Tibial artery (tissue), 4 donors: Measurements from ENCODE around the gene XPA.

Source experiments
- DNase-seq, 2 donors: peaks; one replicate each; pipeline ENCODE4 v3.0.0-alpha.2; 2019
- H3K27ac ChIP-seq, 2 donors: fragments of 200-600 bp; sonication (generic) in 1 of 2; 1 replicate in 1 of 2; 2 replicates in 1 of 2; pipeline ENCODE4 v1.5.1; 2018 to 2019; ENCODE audit warnings: mild to moderate bottlenecking in 1 of 2
- H3K27me3 ChIP-seq, 2 donors: fragments of 200-600 bp; sonication (generic) in 1 of 2; one replicate each; pipeline versions ENCODE4 v1.5.1 to v1.6.0; 2016 to 2019
- H3K36me3 ChIP-seq, 3 donors: fragments of 200-600 bp; sonication (generic) in 2 of 3; one replicate each; pipeline ENCODE4 v1.5.1; 2016 to 2019; ENCODE audit warnings: mild to moderate bottlenecking in 2 of 3
- H3K4me1 ChIP-seq, 4 donors: fragments of 200-600 bp; sonication (generic) in 2 of 4; 1 replicate in 3 of 4; 2 replicates in 1 of 4; pipeline ENCODE4 v1.5.1; 2016 to 2019
- H3K4me3 ChIP-seq, 2 donors: fragments of 200-600 bp; sonication (generic) in 1 of 2; 1 replicate in 1 of 2; 2 replicates in 1 of 2; pipeline ENCODE4 v1.5.1; 2018 to 2019; ENCODE audit warnings: mild to moderate bottlenecking in 2 of 2
- H3K9me3 ChIP-seq, 3 donors: fragments of 200-600 bp; sonication (generic) in 1 of 3; one replicate each; pipeline ENCODE4 v1.5.1; 2016 to 2019
- intact Hi-C: fragments of 100-400 bp; cut with DNase I; formaldehyde crosslinking; loops from one replicate; pipeline ENCODE4 v1.15.0; 2023; ENCODE audit warnings: low total_unique reads
- TF ChIP-seq, protein P1 (sequence below), 2 experiments: fragments of 200-600 bp in 1 of 2; fragments of 450-650 bp in 1 of 2; IDR thresholded peaks; one replicate each; pipeline ENCODE4 v1.5.1; 2017 to 2019; ENCODE audit warnings: antibody characterized with exemption in 2 of 2, mild to moderate bottlenecking in 1 of 2, moderate library complexity in 1 of 2

Gene XPA

DNA sequence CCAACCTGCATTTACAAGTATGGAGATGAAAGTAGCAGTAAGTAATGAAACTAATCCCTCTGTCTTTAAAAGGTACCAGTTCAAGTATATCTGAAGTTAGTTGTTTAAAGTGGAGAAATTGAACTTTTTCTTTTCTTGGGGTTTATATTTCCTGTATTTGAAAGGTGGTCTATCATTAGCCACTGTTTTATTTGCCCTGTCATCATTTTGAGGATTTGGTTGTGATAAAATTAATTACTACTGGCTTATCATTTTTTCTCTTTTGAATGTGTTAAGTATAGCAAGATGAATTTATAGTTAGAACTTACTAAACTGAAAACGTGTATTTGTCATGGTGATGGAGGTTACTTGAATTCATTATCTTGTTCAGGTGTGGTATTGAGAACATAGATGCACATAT, 38.4 kb downstream of the XPA start:
- TF ChIP-seq, protein P1, sequence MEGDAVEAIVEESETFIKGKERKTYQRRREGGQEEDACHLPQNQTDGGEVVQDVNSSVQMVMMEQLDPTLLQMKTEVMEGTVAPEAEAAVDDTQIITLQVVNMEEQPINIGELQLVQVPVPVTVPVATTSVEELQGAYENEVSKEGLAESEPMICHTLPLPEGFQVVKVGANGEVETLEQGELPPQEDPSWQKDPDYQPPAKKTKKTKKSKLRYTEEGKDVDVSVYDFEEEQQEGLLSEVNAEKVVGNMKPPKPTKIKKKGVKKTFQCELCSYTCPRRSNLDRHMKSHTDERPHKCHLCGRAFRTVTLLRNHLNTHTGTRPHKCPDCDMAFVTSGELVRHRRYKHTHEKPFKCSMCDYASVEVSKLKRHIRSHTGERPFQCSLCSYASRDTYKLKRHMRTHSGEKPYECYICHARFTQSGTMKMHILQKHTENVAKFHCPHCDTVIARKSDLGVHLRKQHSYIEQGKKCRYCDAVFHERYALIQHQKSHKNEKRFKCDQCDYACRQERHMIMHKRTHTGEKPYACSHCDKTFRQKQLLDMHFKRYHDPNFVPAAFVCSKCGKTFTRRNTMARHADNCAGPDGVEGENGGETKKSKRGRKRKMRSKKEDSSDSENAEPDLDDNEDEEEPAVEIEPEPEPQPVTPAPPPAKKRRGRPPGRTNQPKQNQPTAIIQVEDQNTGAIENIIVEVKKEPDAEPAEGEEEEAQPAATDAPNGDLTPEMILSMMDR (IDR thresholded peaks at IDR 0.05), result no peak
- Histone ChIP-seq H3K36me3 (peaks cover 65 to 89% (median 88%) of the 10 kb centered on the region in 3 donors), H3K9me3 (no peaks in the 10 kb centered on the region), H3K27ac (no peak overlapping the region), H3K4me1 (no peaks in the 10 kb centered on the region), H3K27me3 (no peaks in the 10 kb centered on the region), H3K4me3 (no peak overlapping the region)
- no peak for DNase-seq
- intact Hi-C loops, result no loop called here

DNA sequence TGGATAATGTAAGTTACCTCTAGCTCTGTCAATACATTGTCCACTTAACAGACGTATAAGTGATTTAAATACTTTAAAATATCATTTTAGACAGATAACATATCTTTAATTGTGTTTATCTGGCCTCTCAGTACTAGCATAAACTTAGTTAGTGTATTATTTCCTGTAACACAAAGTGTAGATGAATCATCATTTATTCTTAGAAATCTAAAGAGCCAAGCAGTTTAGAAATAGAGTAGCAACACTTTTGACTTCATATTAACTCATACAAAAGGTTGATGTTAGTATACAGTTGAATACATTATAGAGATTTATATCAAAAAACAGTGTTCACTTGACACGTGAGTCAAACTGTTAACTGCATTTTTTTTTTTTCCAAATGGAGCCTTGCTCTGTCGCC, 45.5 kb downstream of the XPA start:
- no peaks in the 10 kb centered on the region for H3K4me1 ChIP-seq
- H3K9me3 ChIP-seq, result no peaks in the 10 kb centered on the region
- intact Hi-C loops, result no loop called here
- no peak overlapping the region for H3K4me3 ChIP-seq
- no peak overlapping the region for H3K27ac ChIP-seq
- no peaks in the 10 kb centered on the region for H3K27me3 ChIP-seq
- no peak for DNase-seq
- peaks cover 70 to 77% (median 71%) of the 10 kb centered on the region in 3 donors for H3K36me3 ChIP-seq
- TF ChIP-seq, protein P1 (IDR thresholded peaks at IDR 0.05), result no peak

DNA sequence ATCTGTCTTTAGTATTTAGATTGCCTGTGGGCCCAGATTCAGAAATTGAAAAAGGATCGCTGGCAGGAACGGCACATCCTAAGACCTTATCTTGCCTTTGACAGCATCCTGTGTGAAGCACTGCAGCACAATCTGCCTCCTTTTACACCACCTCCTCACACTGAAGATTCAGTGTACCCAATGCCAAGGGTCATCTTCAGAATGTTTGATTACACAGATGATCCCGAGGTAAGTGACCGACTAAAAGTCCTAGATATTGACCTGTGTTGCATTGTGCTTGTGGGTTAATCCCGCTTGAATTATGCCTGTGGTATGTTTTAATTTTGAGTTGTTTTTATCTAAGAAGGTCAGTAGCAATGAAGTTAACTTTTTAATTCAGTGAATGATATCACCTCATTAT, 49.1 kb downstream of the XPA start:
- Histone ChIP-seq H3K27ac (no peak overlapping the region), H3K9me3 (no peaks in the 10 kb centered on the region), H3K4me1 (no peaks in the 10 kb centered on the region), H3K4me3 (no peak overlapping the region), H3K36me3 (peaks cover 46 to 64% (median 56%) of the 10 kb centered on the region in 3 donors), H3K27me3 (no peaks in the 10 kb centered on the region)
- no peak for DNase-seq
- TF ChIP-seq, protein P1 (IDR thresholded peaks at IDR 0.05), result no peak
- intact Hi-C loops, result no loop called here

DNA sequence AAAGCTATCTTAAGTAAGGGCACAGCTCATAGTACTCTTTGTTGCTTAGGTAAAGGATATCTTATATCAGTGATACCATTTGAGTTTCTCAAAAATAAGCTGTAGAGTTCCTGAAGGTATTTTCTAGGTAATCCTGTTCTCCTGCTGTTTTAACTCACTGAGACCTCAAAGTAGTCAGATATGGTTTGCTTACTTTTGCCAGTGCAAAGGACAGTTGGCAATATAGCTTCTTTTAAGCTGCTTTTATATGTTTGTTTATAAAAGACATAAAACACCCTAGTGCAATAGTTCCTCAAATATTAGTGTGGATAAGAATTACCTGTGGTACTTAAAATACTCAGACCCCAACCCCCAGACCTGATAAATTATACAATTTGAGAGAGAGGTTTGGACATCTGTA, 51.4 kb downstream of the XPA start:
- intact Hi-C loops, result no loop called here
- no peaks in the 10 kb centered on the region for H3K4me1 ChIP-seq
- no peak overlapping the region for H3K27ac ChIP-seq
- TF ChIP-seq, protein P1 (IDR thresholded peaks at IDR 0.05), result no peak
- no peak overlapping the region for H3K4me3 ChIP-seq
- H3K9me3 ChIP-seq, result no peaks in the 10 kb centered on the region
- no peaks in the 10 kb centered on the region for H3K27me3 ChIP-seq
- H3K36me3 ChIP-seq, result peaks cover 36 to 47% (median 47%) of the 10 kb centered on the region in 3 donors
- no peak for DNase-seq

DNA sequence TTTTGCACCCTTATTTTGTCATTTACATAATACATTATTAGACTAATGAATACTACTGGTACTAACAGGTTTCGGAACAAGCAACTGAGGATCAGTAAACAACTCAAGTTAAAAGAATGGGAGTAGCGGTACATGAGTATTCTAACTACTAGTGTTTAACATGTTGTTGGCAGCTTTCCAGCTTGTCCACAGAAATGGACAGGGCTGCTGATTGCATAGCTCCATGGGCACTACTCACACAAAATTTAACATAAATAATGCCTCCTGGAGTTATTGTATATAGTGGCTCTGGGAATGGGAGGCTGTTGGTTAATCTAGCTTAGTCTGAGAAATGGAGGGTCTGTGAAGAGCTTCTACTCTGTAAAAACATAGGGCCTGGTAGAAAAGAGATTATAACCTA, 56.8 kb downstream of the XPA start:
- H3K9me3 ChIP-seq, result no peaks in the 10 kb centered on the region
- H3K36me3 ChIP-seq, result peaks cover 5 to 24% (median 19%) of the 10 kb centered on the region in 3 donors
- no peak for DNase-seq
- intact Hi-C loops, result no loop called here
- no peak overlapping the region for H3K27ac ChIP-seq
- H3K4me3 ChIP-seq, result no peak overlapping the region
- H3K27me3 ChIP-seq, result no peaks in the 10 kb centered on the region
- TF ChIP-seq, protein P1 (IDR thresholded peaks at IDR 0.05), result no peak
- peaks cover 0 to 32% (median 10%) of the 10 kb centered on the region in 4 donors for H3K4me1 ChIP-seq

DNA sequence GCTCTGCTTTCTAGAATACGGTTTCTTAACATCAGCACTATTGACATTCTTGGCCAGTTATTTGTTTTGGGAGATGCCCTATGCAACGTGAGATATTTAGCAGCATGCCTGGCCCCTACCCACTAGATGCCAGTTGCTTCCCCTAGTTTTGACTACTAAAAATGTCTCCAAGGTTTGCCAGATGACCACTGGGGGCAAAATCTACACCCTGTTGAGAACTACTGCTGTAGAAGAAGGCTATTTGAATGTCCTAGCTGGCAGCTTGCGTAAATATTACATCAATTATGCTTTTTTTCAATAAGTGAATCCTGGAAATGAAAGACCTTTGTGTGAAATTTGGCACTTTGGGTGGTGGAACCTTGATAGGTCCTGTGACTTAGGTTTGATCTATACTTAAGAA, 58.5 kb downstream of the XPA start:
- TF ChIP-seq, protein P1 (IDR thresholded peaks at IDR 0.05), result peak in 1 of 2 experiments; percentile 5
- H3K4me3 ChIP-seq, result no peak overlapping the region
- no peaks in the 10 kb centered on the region for H3K27me3 ChIP-seq
- peaks cover 0 to 45% (median 18%) of the 10 kb centered on the region in 4 donors for H3K4me1 ChIP-seq
- DNase-seq, result no peak
- no peaks in the 10 kb centered on the region for H3K9me3 ChIP-seq
- intact Hi-C loops, result no loop called here
- no peak overlapping the region for H3K27ac ChIP-seq
- peaks cover 3 to 17% (median 12%) of the 10 kb centered on the region in 3 donors for H3K36me3 ChIP-seq
